Trophoblast cell (in vitro differentiated cells and primary cell): ENCODE data around the gene KLK2.

Experiments used
- DNase-seq, 2 donors: peaks; one replicate each; pipeline ENCODE4 v3.0.0-alpha.2; 2016
- H2AFZ ChIP-seq: 2 replicates; pipeline ENCODE4 v1.6.1; 2013; ENCODE audit warnings: low read length, moderate library complexity, mild to moderate bottlenecking; ENCODE audit not compliant: insufficient read depth, poor library complexity
- H2AK5ac ChIP-seq: 2 replicates; pipeline ENCODE4 v1.6.1; 2013; ENCODE audit warnings: mild to moderate bottlenecking, low read length
- H2BK120ac ChIP-seq: 2 replicates; pipeline ENCODE4 v1.6.1; 2013; ENCODE audit warnings: low read length, mild to moderate bottlenecking, moderate library complexity; ENCODE audit not compliant: insufficient read depth, poor library complexity
- H2BK12ac ChIP-seq: 2 replicates; pipeline ENCODE4 v1.6.1; 2013; ENCODE audit warnings: mild to moderate bottlenecking, low read length, moderate library complexity
- H2BK5ac ChIP-seq: 2 replicates; pipeline ENCODE4 v1.6.1; 2013; ENCODE audit warnings: low read length, low read depth, moderate library complexity, mild to moderate bottlenecking; ENCODE audit not compliant: poor library complexity
- H3K14ac ChIP-seq: 2 replicates; pipeline ENCODE4 v1.6.1; 2013; ENCODE audit warnings: mild to moderate bottlenecking, low read length
- H3K18ac ChIP-seq: 2 replicates; pipeline ENCODE4 v1.6.1; 2013; ENCODE audit warnings: mild to moderate bottlenecking, low read length
- H3K23ac ChIP-seq: 2 replicates; pipeline ENCODE4 v1.6.1; 2013; ENCODE audit warnings: low read length
- H3K27ac ChIP-seq: 2 replicates; pipeline ENCODE4 v1.5.1; 2013; ENCODE audit warnings: low read depth, mild to moderate bottlenecking, inconsistent platforms, low read length, moderate library complexity
- H3K27me3 ChIP-seq: 2 replicates; pipeline ENCODE4 v1.6.1; 2013; ENCODE audit warnings: inconsistent platforms, mild to moderate bottlenecking, low read length, moderate library complexity; ENCODE audit not compliant: insufficient read depth
- H3K36me3 ChIP-seq, 2 experiments: 1 replicate in 1 of 2; 2 replicates in 1 of 2; pipeline ENCODE4 v1.6.1; 2013; ENCODE audit warnings: low read length in 2 of 2, mild to moderate bottlenecking in 2 of 2, moderate library complexity in 1 of 2; ENCODE audit not compliant: insufficient read depth in 2 of 2, control insufficient read depth in 1 of 2
- H3K4ac ChIP-seq: 2 replicates; pipeline ENCODE4 v1.6.1; 2013; ENCODE audit warnings: low read depth, mild to moderate bottlenecking, low read length, moderate library complexity
- H3K4me1 ChIP-seq, 2 experiments: 1 replicate in 1 of 2; 2 replicates in 1 of 2; pipeline ENCODE4 v1.6.1; 2013; ENCODE audit warnings: low read length in 2 of 2, mild to moderate bottlenecking in 2 of 2, moderate library complexity in 1 of 2; ENCODE audit not compliant: insufficient read depth in 2 of 2, control insufficient read depth in 1 of 2
- H3K4me2 ChIP-seq: 2 replicates; pipeline ENCODE4 v1.6.1; 2013; ENCODE audit warnings: inconsistent platforms, mild to moderate bottlenecking, low read length, moderate library complexity
- H3K4me3 ChIP-seq: 2 replicates; pipeline ENCODE4 v1.5.1; 2013; ENCODE audit warnings: mild to moderate bottlenecking, low read depth, low read length, inconsistent platforms
- H3K79me1 ChIP-seq: one replicate; pipeline ENCODE4 v1.6.1; 2013; ENCODE audit warnings: low read length
- H3K79me2 ChIP-seq: 2 replicates; pipeline ENCODE4 v1.6.1; 2013; ENCODE audit warnings: low read length, mild to moderate bottlenecking; ENCODE audit not compliant: control insufficient read depth, insufficient read depth, poor library complexity
- H3K9ac ChIP-seq: 2 replicates; pipeline ENCODE4 v1.6.1; 2013; ENCODE audit warnings: mild to moderate bottlenecking, low read length
- H3K9me3 ChIP-seq: 2 replicates; pipeline ENCODE4 v1.6.1; 2013; ENCODE audit warnings: low read depth, mild to moderate bottlenecking, control low read depth, inconsistent platforms, low read length; ENCODE audit not compliant: insufficient read depth
- H4K12ac ChIP-seq: 2 replicates; pipeline ENCODE4 v1.6.1; 2013; ENCODE audit warnings: low read depth, mild to moderate bottlenecking, low read length, moderate library complexity
- H4K8ac ChIP-seq: 2 replicates; pipeline ENCODE4 v1.6.1; 2013; ENCODE audit warnings: low read depth, mild to moderate bottlenecking, low read length, moderate library complexity
- H4K91ac ChIP-seq: one replicate; pipeline ENCODE4 v1.6.1; 2013; ENCODE audit warnings: low read depth, mild to moderate bottlenecking, low read length, moderate library complexity
- WGBS: extraction: QIAGEN DNeasy Blood & Tissue Kit; methylation state at CpG from one replicate; pipeline ENCODE4 v1.1.7; 2013; ENCODE audit warnings: missing lambda C conversion rate; ENCODE audit not compliant: insufficient read length, insufficient coverage; ENCODE audit errors: extremely low coverage; 5-methylcytosine and 5-hydroxymethylcytosine counted together

The KLK2 gene

DNA sequence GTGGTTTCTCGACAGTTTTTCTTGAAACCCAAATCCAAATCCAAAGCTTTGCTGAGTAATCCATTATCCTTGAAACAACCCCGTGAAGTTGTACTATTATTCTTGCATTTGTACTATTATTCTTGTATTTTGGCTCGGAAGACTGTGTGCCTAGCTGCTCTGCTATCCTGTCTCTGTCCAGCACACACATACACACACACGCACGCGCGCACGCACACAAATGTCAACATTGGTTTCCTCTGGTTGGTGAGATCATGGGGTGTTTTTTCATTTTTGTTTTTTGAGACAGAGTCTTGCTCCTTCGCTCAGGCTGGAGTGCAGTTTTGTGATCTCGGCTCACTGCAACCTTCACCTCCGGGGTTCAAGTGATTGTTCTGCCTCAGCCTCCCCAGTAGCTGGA lies 52.9 kb downstream of the KLK2 start:
- no peak overlapping the region for H4K8ac ChIP-seq
- WGBS, result no CpG with 5 or more reads among the region's 11 CpGs
- no peaks in the 10 kb centered on the region for H3K4me1 ChIP-seq
- no peaks in the 10 kb centered on the region for H3K79me1 ChIP-seq
- H3K4me3 ChIP-seq, result no peak overlapping the region
- no peak overlapping the region for H2AK5ac ChIP-seq
- no peak overlapping the region for H2BK120ac ChIP-seq
- H2BK5ac ChIP-seq, result no peak overlapping the region
- no peaks in the 10 kb centered on the region for H3K79me2 ChIP-seq
- no peak for DNase-seq
- H3K27me3 ChIP-seq, result no peaks in the 10 kb centered on the region
- H2AFZ ChIP-seq, result no peak overlapping the region
- H3K36me3 ChIP-seq, result no peaks in the 10 kb centered on the region
- H2BK12ac ChIP-seq, result no peak overlapping the region
- no peak overlapping the region for H4K91ac ChIP-seq
- H3K14ac ChIP-seq, result no peak overlapping the region
- H3K9ac ChIP-seq, result no peak overlapping the region
- no peak overlapping the region for H4K12ac ChIP-seq
- H3K4me2 ChIP-seq, result no peak overlapping the region
- no peak overlapping the region for H3K23ac ChIP-seq
- no peak overlapping the region for H3K27ac ChIP-seq
- no peaks in the 10 kb centered on the region for H3K9me3 ChIP-seq
- H3K4ac ChIP-seq, result no peak overlapping the region
- no peak overlapping the region for H3K18ac ChIP-seq

DNA sequence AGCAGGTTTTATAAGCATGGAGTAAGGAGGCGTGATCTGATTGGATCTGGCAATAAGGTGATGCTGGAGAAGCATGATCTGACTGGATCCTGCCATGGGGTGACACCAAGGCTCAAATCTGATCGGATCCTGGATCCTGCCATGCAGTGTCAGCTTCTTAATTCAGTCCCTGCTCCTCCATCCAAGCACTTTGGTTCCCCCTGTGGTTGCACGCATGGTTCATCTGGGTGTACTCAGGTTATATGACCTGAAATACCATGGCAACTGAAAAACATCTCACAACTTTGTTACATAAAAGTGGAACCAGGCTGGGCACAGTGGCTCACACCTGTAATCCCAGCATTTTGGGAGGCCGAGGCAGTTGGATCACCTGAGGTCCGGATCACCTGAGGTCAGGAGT lies 55.6 kb downstream of the KLK2 start:
- no peaks in the 10 kb centered on the region for H3K9me3 ChIP-seq
- H2BK120ac ChIP-seq, result no peak overlapping the region
- no peaks in the 10 kb centered on the region for H3K36me3 ChIP-seq
- H3K4me2 ChIP-seq, result no peak overlapping the region
- no peaks in the 10 kb centered on the region for H3K79me2 ChIP-seq
- no peaks in the 10 kb centered on the region for H3K79me1 ChIP-seq
- H3K9ac ChIP-seq, result no peak overlapping the region
- no peak overlapping the region for H2BK12ac ChIP-seq
- no peak overlapping the region for H3K14ac ChIP-seq
- H3K27ac ChIP-seq, result no peak overlapping the region
- no peak overlapping the region for H2AFZ ChIP-seq
- no peak overlapping the region for H4K12ac ChIP-seq
- no peaks in the 10 kb centered on the region for H3K27me3 ChIP-seq
- WGBS, result no CpG with 5 or more reads among the region's 5 CpGs
- H2BK5ac ChIP-seq, result no peak overlapping the region
- no peak overlapping the region for H2AK5ac ChIP-seq
- H4K91ac ChIP-seq, result no peak overlapping the region
- no peak overlapping the region for H3K4me3 ChIP-seq
- no peak overlapping the region for H3K18ac ChIP-seq
- peaks cover 0 to 2% of the 10 kb centered on the region in 2 experiments for H3K4me1 ChIP-seq
- no peak overlapping the region for H4K8ac ChIP-seq
- no peak for DNase-seq
- H3K23ac ChIP-seq, result no peak overlapping the region
- no peak overlapping the region for H3K4ac ChIP-seq
